ENCODE data around the gene PPP3R2.

DNA sequence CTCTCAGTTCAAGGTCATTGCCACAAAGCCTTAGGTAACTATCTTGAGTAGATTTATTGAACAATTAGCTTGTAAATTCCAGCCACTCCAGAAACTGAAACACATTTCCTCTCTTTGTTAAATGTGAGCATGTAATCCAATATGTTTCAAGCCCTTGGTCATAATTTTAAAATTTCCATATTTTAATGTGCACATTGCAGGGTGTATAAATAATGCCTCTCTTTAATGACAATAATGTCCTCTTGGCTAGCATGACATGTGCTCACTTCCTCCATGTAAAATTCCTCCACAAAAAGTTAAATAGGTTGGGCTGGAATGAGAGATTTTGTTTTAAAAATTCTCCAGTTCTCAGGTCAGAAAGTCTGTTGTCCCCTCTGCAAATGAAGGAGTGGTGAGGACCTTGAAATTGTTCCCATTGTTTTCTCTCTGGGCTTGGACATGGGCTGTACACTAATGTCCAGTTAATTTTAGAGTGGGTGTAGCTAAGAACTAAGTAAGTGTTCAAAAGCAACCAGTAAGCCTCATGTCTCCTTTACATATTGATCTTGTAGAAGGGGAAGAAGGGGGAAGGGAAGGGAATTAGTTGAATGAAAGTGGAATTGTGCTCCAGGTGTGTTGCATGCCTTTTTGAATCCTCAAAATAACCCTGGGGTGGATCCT lies 2.9 kb downstream of the PPP3R2 start:
- TF ChIP-seq, protein P1, sequence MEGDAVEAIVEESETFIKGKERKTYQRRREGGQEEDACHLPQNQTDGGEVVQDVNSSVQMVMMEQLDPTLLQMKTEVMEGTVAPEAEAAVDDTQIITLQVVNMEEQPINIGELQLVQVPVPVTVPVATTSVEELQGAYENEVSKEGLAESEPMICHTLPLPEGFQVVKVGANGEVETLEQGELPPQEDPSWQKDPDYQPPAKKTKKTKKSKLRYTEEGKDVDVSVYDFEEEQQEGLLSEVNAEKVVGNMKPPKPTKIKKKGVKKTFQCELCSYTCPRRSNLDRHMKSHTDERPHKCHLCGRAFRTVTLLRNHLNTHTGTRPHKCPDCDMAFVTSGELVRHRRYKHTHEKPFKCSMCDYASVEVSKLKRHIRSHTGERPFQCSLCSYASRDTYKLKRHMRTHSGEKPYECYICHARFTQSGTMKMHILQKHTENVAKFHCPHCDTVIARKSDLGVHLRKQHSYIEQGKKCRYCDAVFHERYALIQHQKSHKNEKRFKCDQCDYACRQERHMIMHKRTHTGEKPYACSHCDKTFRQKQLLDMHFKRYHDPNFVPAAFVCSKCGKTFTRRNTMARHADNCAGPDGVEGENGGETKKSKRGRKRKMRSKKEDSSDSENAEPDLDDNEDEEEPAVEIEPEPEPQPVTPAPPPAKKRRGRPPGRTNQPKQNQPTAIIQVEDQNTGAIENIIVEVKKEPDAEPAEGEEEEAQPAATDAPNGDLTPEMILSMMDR (conservative IDR thresholded peaks at IDR 0.05; ENCODE audit: low read length), result no peak
- TF ChIP-seq EZH2phosphoT487 (IDR thresholded peaks at IDR 0.05; ENCODE audit: borderline replicate concordance, low read depth, low read length), result no peak
